ENCODE data around the gene HNRNPLL.
"Not testable (repeated sequence)": the region's sequence is repeated elsewhere in the genome, so short reads cannot be mapped to it uniquely, and the experiment has no call there.

The HNRNPLL gene

DNA sequence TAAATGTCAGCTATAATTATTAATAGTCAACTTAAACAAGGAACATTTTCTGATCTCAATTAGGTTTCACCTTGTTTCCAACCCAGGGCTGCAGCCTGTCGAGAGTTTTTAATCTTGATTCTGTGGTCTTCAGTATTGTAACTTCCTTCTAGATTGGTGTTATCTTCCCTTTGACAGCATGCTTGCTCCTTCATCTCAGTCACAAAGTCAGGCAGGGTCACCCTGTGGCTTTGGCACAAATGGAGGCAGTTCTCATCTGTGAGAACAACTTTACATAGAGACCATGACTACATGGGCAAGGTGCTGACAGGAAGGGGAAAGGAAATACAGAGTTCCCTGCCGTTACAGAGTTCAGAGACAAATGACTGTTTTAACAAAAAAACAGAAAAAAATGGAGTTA, 50.5 kb downstream of the HNRNPLL start:
- no peak for DNase-seq (ENCODE audit: low read depth)

DNA sequence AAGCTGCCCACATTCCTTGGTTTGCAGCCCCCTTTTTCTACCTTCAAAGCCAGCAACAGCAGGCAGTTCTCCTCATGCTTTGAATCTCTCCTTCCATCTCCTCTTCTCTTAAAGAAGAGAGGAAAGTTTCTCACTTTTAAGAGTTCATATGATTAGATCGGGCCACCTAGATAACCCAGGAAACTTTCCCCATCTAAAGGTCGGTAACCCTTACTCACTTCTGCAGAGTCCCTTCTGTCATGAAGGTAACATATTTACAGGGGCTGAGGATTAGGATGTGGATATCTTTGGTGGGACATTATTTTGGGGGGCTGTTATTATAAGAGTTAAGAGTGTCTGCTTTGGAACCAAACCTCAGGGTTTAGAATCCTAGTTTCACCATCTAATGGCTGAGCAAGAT, 51.0 kb downstream of the HNRNPLL start:
- no peak for DNase-seq (ENCODE audit: low read depth)

DNA sequence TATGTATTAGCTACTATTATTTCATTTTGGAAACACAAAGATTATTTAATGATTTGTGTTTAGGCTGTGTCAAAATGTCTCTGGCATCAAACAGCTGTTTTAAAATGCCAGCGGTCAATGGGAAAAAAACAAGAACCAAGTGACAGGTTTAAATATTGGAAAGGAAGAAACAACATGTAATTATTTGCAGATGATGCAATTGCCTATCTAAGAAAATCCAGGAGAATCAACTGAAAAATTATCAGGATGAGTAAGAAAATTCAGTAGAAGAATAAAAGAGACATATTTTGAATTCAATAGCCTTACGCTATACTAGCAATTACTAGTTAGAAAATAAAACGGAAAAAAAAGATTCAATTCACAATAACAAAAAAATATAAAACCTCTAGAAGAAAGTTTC, 51.6 kb downstream of the HNRNPLL start:
- DNase-seq (ENCODE audit: low read depth), result no peak

DNA sequence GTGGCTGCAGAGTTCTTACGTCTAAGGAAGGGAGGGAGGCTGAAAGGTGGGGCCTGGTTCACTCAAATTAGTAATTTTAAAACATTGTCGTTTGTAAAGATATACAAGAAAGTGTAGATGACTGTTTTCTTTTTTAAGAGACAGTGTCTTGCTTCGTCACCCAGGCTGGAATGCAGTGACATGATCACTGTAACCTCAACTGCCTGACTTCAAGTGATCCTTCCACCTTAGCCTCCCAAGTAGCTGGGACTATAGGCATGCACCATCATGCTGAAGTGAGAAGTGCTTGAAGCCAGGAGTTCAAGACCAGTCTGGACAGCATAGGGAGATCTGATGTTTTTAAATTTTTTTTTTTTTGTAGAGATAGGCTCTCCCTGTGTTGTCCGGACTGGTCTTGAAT, 52.9 kb downstream of the HNRNPLL start:
- no peak for DNase-seq (ENCODE audit: low read depth)

DNA sequence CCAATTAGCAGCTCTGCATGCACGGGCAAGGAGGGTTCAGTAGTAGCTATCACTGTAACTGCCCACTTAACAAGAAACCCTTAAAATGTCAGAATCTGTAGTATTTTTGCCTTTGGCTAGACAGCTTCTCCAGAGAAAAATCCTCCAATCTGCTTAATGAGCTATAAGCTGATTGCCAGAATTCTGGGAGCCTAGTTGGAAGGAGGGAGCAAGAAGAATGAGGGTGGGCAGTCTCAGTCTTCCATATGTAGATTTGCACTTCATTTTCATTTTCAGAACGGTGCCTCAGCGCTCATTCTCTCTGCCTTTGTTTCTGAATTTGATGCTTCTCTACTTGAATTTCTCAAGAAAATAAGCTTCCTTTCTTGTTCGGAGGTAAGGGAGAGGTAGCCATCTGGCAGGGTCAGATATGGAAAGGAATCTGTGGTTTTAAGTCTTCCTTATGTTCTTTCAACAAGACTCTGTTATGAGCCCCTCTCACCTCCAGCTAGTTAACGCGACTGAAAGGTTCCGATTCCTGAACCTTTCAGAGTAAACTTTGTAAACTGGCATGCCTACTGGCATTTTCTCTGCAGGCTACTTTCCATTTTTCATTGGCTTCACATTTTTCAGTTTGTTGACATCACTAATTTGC, 53.5 kb downstream of the HNRNPLL start:
- no peak for DNase-seq (ENCODE audit: low read depth)

DNA sequence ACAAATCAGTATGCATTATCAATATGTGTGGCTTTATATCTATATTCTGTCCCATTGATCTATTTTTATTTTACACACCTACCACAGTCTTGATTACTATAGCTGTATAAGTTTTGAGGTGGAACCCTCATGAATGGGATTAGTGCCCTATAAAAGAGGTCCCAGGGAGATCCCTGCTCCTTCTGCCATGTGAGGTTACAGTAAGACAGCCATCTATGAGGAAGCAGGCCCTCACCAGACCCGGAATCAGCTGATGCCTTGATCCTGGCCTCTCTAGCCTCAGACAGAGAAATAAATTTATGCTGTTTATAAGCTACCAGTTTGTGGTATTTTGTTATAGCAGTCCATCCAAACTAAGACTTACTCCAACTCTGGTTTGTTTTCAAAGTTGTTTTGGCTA, 54.9 kb downstream of the HNRNPLL start:
- DNase-seq (ENCODE audit: low read depth), result no peak

DNA sequence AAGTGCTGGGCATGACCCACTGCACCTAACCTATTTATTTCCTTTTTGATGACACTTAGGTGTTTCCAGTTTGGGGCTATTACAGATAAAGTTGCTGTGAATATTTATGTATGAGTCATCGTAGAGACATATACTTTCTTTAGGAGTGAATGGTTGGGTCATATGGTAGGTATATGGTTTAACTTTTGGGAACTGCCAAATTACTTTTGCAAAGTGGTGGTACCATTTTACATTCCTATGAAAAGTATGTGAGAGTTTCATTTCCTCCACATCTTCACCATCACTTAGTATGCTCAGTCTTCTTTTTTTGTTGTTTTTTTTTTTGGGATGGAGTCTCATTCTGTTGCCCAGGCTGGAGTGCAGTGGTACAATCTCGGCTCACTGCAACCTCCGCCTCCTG, 56.1 kb downstream of the HNRNPLL start:
- DNase-seq (ENCODE audit: low read depth), result no peak

DNA sequence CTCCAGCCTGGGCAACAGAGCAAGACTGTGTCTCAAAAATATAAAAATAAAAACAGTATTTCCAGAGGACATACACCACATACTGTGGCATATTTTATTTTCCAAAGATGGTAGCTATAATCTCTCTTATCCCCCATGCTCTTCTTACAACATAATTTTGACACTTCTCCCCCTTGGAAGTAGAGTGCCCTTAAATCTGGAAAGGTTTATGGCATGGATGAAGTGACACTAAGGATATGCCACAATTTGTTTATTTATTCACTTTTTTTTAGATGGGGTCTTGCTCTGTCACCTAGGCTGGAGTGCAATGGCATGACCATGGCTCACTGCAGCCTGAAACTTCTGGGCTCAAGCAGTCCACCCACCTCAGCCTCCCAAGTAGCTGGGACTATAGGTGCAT, 56.7 kb downstream of the HNRNPLL start:
- no peak for DNase-seq (ENCODE audit: low read depth)

DNA sequence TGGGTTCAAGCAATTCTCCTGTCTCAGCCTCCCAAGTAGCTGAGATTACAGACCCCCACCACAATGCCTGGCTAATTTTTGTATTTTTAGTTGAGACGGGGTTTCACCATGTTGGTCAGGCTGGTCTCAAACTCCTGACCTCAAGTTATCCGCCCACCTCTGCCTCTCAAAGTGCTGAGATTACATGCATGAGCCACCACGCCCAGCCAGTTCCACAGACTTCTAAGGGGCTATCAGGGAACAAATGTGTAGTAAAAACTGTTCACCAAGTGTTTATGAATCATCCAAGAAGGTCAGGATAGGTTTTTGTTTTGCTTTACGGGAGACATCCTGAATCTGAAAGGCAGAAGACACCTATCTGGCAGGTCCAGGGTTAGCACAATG, 60.5 kb downstream of the HNRNPLL start:
- peak; percentile 31 for DNase-seq (ENCODE audit: low read depth)

DNA sequence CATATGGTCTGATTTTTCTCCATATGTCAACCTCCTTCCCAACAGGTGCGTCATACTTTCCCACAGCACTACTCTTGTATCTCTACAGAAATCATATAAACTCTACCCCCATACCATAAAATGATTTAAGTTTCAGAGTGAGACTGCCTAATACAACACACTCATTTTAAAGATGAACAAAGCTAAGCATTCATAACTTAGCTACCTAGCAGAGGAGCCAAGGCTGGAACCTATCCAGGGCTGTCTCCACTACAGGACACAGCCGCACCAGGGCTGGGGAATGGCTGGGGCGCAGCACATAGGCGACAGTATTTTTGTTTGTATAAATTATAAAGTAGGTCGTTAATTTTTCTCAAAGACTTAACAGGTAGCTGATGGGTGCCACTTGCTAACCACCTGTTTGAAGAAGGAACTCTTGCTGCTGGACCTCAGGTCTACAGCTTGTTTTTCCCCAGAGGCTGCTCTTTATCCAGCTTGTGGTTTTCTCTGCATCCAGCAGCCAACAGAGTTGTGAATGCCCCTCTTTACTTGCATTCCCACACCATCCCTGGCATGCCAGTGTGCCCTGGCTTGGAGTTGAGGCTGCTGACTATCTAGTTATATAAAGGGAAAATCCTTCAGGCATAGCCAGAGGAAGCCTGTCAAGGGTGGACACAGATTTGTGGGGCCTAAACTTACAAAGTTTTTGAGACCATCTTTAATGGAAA, 62.0 kb downstream of the HNRNPLL start:
- DNase-seq (ENCODE audit: low read depth), result no peak

DNA sequence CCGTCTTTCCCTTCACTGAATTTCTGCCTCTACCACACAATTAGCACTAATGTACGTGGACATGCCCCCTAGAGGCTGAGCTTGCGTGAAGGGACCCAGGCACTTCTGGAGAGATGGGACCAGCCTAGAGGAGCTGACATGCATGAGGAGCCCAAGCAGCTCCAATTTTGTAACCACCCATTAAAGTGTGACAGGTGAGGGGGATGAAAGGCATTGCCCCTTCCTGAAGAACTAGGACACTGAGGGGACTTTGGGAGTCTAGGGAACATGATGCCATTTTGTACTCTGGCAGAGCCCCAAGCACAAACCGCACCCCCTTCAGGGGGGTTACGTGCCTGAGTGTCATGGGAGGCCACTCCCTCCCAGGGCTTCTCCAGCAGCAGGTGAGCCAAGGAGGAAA, 63.6 kb downstream of the HNRNPLL start:
- no peak for DNase-seq (ENCODE audit: low read depth)

DNA sequence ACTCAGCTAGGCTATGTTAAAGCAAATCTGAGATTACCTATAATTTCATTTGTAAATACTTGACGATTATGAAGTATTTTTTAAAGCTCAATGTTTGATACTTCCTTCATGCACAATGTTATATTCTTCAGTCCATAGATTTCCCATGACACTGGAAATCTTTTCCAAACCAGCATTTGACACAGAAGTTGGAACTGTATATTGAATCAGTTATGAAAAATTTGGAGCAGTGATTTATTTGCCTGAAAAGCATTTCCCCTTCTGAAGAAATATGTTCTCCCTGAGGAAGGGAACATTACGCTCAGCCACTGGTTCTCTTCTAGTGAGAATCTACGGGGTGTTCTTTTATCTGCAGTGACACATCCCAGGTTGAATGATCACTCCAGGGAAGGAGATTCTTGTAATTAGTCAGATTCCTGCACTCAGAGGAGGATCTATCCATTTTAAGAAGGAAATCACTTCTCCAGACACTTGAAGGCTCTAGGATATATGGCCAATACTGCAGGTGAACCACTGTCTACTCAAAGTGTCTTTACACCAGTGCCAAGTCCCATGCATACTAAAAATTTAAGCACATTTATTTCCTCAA, 64.7 kb downstream of the HNRNPLL start:
- DNase-seq (ENCODE audit: low read depth), result no peak

DNA sequence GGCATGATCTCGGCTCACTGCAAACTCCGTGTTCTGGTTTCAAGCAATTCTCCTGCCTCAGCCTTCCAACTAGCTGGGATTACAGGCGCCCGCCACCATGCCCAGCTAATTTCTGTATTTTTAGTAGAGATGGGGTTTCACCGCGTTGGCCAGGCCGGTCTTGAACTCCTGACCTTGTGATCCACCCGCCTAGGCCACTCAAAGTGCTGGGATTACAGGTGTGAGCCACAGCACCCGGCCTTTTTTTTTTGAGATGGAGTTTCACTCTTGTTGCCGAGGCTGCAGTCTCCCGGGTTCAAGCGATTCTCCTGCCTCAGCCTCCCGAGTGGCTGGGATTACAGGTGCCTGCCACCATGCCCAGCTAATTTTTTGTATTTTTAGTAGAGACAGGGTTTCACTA, 65.4 kb downstream of the HNRNPLL start:
- DNase-seq (ENCODE audit: low read depth), result not testable (repeated sequence)

DNA sequence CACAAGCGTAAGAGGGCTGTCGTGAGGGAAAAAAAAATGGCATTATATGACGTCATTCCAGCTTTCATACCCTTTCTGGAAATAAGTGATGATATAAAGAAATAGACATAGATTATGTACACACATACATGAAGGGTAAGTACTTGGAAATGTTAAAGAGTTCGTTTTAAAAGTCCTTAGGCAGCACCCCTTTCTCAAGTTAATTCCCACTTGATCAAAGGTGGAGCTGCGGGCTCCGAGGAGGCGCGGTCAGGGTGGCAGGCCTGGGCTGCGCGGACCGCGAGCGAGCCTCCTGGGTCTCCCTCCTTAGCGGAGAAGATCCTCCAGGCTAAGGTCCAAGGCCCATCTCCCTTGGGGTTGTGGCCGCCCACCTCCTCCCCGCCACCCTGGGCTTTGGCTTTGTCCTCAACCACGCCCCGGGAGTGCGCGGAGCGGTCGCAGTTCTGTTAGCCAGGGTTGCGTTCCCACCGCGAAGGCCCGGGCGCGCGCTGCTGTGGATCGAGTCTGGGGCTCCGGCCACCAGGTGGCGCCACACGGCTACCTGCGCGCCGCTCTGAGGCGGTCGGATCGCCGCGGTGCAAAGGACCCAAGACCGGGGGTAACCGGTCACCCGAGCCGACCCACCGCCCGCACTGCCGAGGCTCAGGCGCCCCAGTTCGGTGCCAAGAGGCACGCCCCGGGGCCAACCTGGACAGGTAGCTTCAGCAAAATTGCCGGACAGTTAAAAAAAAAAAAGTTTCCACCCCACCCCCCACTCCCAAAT, 66.8 kb downstream of the HNRNPLL start:
- DNase-seq (ENCODE audit: low read depth), result peak; percentile 81

DNA sequence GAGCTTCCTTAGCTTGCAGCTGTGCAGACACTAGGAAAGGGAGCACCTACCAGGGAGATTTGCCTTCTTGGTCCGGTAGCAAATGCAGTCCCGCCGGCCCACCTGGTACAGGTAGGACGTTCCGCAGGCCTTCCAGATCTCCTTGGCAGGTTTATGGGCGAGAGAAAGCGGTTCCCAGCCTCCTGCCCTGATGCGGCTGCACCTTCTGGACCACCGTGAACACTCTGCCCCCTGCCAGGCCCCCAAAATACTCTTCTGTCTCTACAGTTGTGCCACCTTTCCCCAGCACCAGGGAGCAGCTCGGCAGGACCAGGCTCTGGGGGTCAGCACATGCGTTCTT, 67.4 kb downstream of the HNRNPLL start:
- no peak for DNase-seq (ENCODE audit: low read depth)

DNA sequence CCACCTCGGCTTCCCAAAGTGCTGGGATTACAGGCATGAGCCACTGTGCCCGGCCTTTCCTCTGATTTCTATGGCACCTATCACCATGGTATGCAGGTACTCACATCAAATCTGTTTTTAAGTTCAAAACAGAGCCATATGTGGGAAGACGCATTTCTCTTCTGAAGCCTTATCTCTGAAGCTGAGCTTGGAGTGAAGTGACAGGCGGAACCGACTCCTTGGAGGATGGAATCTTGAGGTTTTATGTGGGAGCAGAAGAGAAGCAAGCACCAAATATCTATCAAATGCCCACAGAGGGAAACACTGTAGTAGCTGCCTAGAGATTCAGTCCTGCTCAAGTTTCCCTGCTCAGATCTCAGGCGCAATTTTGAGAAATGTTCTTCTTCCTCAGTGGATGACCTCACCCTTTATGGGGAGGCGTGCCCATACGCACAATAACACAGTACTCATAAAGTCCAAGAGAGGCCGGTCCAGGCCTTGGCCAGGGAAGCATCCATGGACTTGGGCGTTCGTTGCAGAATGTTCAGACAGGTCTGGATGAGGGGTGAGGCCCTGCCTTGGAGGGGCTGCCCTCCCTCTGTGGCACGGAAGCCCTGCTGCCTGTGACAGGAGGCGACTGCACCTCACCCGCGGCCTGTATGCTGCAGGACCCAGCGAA, 67.9 kb downstream of the HNRNPLL start:
- no peak for DNase-seq (ENCODE audit: low read depth)

DNA sequence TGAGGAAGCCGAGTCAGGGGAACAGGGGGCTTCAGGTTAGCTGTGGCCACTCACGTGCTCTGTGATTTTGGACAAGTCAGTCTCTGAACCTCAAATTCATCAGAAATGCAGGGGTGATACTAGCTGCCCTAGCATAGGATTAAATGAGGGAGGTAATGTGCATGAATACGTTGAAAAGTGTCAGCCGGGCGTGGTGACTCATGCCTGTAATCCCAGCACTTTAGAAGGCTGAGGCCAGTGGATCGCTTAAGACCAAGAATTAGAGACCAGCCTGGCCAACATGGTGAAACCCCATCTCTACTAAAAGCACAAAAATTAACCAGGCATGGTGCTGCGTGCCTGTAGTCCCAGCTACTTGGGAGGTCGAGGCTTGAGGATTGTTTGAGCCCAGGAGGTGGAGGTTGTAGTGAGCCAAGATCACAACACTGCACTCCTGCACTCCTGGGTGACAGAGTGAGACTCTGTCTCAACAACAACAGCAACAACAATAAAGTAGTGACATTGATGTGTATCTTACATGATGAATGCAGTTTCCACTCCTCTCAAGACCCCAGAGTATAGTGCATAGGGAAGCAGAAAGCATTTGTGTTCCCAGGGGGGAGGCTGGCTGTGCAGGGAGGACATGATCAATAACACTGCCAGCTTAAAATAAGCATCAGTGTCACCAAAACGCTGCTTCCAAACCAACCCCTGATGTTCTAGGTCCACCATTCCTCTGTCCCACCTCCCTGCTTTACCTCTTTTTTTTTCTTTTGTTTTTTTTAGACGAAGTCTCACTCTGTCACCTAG, 68.8 kb downstream of the HNRNPLL start:
- DNase-seq (ENCODE audit: low read depth), result no peak

DNA sequence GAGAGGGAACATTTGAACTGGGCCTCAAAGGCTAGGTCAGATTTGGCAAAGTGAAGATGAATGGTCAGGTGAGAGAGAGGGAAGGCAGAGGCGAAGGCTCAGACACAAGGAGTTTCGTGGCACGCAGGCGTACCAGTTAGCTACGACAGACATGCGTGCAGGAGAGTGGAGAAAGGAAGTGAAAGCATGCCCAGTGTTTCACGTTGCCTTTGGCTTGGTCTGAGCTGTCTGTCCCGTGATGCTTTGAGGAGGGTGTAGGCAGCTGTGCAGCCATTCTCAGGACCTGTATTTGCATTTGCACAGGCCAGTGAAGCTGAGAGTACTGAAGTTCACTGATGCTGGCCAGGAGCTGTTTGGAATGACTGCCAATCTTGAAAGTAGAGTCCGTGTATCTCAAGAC, 69.5 kb downstream of the HNRNPLL start:
- no peak for DNase-seq (ENCODE audit: low read depth)

DNA sequence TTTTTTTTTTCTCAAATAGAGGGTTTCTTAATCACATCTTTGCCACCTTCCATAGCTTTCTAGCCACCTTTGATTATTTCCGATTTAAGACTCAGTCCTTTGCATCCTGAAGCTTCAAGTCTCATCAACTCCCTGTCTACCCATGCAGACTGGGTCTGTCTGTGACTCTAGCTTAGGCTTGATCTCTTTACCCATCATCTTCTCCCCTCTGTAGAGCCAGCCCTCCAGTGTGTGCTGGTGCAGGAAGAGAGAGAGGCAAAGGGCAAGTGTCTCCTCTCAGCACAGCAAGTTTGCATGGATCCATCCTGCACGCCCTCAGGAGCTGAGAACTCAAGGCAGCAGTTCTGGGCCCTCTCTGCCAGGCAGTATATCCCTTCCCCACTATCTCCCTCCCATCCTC, 70.4 kb downstream of the HNRNPLL start:
- DNase-seq (ENCODE audit: low read depth), result no peak

DNA sequence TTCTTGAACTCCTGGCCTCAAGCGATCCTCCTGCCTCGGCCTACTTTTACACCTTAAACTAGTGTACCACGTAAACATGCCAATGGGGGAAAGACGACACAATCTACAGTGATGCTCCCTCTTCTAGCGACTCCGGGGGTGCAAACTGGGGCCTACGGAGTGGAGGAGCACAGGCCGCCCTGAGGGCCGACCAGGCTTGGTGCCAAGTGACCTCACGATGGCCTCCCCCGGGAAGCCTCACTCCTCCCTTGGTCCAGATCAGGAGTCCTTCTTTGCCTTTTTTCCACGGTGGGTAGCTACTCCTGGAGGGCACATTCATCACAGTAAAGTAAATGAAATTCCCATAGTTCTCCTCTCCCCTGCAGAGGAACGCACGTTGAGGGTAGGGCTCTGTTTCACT, 73.5 kb downstream of the HNRNPLL start:
- DNase-seq (ENCODE audit: low read depth), result no peak

DNA sequence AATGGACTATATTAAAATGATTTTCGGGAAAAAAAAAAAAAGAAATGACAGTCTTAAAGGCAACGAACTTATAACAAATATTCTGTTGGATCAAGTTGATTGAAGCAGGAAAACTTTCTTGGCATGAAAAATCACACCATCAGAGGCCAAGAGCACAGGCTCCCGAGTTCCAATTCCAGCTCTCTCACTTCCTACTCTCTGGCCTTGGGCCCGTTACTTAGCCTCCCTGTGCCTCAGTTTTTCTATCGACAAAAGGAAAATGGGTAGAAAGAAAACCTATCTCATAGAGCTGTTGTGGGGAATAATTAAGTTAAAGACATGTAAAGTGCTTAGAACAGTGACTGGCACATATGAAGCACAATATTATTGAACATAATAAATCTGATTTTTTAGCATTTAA, 74.2 kb downstream of the HNRNPLL start:
- no peak for DNase-seq (ENCODE audit: low read depth)

DNA sequence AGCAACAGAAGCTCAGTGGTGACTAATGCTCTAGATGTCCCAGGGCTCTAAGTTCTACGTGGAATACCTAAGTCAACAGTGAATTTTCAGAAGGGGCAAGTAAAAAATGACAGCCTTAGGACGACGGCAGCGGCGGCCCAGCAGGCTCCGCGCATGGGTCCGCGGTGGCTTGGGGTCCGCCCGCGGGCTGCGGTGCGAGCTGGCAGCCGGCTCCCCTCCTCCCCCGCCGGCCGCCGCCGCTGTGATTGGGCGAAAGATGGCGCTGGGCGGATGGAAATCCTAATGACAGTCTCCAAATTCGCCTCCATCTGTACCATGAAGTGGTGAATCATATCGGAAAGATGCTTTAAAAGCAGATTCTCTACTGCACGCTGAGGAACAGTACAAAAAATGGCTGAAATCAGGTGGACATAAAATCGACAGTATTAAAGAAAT, 74.7 kb downstream of the HNRNPLL start:
- DNase-seq (ENCODE audit: low read depth), result peak; percentile 59
